ENCODE data around the gene CHD2.
"Not testable (repeated sequence)": the region's sequence is repeated elsewhere in the genome, so short reads cannot be mapped to it uniquely, and the experiment has no call there.

Gene CHD2

GRCh38 chr15:93035953-93036810, 136.1 kb downstream of the CHD2 start:
- no peak overlapping the region for H3K9ac ChIP-seq (ENCODE audit: low read length in 2 of 2)
- peaks cover 34% of the 10 kb centered on the region for H3K4me1 ChIP-seq (ENCODE audit: control insufficient read depth, insufficient read depth, low read length)
- H3K4me3 ChIP-seq (ENCODE audit: low read length in 2 of 2): no peak overlapping the region
- peak overlapping the region; percentile 18 for H3K27ac ChIP-seq (ENCODE audit: low read length)
- no peaks in the 10 kb centered on the region for H3K27me3 ChIP-seq (ENCODE audit: control insufficient read depth in 1 of 2, insufficient read depth in 2 of 2, low read length in 2 of 2)
- no peaks in the 10 kb centered on the region for H3K9me3 ChIP-seq (ENCODE audit: control insufficient read depth in 2 of 2, low read length in 2 of 2)
- H3K36me3 ChIP-seq (ENCODE audit: control insufficient read depth in 2 of 2, insufficient read depth in 2 of 2, low read length in 2 of 2): no peaks in the 10 kb centered on the region

GRCh38 chr15:93036951-93037819, 137.1 kb downstream of the CHD2 start:
- H3K4me1 ChIP-seq (ENCODE audit: control insufficient read depth, insufficient read depth, low read length): peaks cover 34% of the 10 kb centered on the region
- H3K9ac ChIP-seq (ENCODE audit: low read length in 2 of 2): no peak overlapping the region
- H3K27me3 ChIP-seq (ENCODE audit: control insufficient read depth in 1 of 2, insufficient read depth in 2 of 2, low read length in 2 of 2): no peaks in the 10 kb centered on the region
- no peaks in the 10 kb centered on the region for H3K9me3 ChIP-seq (ENCODE audit: control insufficient read depth in 2 of 2, low read length in 2 of 2)
- peak overlapping the region in 1 of 2 donors; percentile 47 for H3K4me3 ChIP-seq (ENCODE audit: low read length in 2 of 2)
- no peaks in the 10 kb centered on the region for H3K36me3 ChIP-seq (ENCODE audit: control insufficient read depth in 2 of 2, insufficient read depth in 2 of 2, low read length in 2 of 2)
- peak overlapping the region; percentile 49 for H3K27ac ChIP-seq (ENCODE audit: low read length)

GRCh38 chr15:93037820-93038705, 137.9 kb downstream of the CHD2 start:
- Histone ChIP-seq H3K9ac (ENCODE audit: low read length in 2 of 2) (no peak overlapping the region), H3K27me3 (ENCODE audit: control insufficient read depth in 1 of 2, insufficient read depth in 2 of 2, low read length in 2 of 2) (no peaks in the 10 kb centered on the region), H3K27ac (ENCODE audit: low read length) (peak overlapping the region; percentile 49), H3K4me3 (ENCODE audit: low read length in 2 of 2) (peak overlapping the region in 1 of 2 donors; percentile 47), H3K4me1 (ENCODE audit: control insufficient read depth, insufficient read depth, low read length) (peaks cover 34% of the 10 kb centered on the region), H3K36me3 (ENCODE audit: control insufficient read depth in 2 of 2, insufficient read depth in 2 of 2, low read length in 2 of 2) (peaks cover 5 to 7% of the 10 kb centered on the region in 2 donors), H3K9me3 (ENCODE audit: control insufficient read depth in 2 of 2, low read length in 2 of 2) (no peaks in the 10 kb centered on the region)

- not testable (repeated sequence) for H3K27me3 ChIP-seq (ENCODE audit: control insufficient read depth in 1 of 2, insufficient read depth in 2 of 2, low read length in 2 of 2); H3K9ac ChIP-seq (ENCODE audit: low read length in 2 of 2); H3K9me3 ChIP-seq (ENCODE audit: control insufficient read depth in 2 of 2, low read length in 2 of 2); H3K27ac ChIP-seq (ENCODE audit: low read length); H3K4me3 ChIP-seq (ENCODE audit: low read length in 2 of 2)
- H3K36me3 ChIP-seq (ENCODE audit: control insufficient read depth in 2 of 2, insufficient read depth in 2 of 2, low read length in 2 of 2): peaks cover 10 to 17% of the 10 kb centered on the region in 2 donors
- peaks cover 40% of the 10 kb centered on the region for H3K4me1 ChIP-seq (ENCODE audit: control insufficient read depth, insufficient read depth, low read length)
Observed at GRCh38 chr15:93039562-93040287, 139.6 kb downstream of the CHD2 start.

DNA sequence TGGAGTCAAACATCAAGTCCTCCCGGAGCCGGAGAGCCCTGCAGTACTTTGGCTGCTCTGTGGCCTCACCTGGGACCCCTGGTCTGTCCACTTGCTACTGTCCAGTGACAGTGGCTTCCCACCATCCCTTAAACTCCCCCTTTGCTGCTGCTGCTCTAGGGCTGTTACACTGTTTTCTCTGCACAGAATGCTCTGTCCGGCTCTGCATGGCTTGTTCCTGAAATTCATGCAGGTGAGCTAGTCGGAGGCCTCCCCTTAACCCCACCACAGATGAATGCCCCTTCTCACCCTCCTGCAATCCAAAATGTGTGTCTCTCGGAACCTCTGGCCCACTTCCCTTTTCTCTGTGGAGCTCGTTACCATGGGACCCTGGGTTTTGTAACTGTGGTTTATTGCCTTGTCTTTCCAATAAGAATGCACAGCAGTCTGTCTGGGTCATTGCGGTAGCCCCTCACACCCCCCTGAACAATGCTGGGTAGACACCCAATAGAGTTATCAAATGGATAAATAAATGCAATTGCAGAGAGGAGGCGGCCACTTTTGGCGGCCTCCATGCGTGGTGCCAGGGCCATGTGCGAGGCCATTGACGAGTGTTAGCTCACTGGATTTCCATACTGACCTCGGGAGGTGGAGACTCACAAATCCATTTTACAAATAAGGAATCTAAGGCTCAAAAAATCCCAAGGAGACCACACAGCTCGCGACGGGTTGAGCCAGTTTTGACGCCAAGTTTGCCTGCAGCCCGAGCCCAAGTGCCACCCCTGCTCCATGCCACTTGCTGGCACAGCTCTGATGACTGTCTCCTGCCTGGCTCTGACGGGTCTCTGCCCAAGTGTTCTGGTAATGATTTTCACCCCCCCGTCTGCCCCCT, 140.4 kb downstream of the CHD2 start:
- no peak overlapping the region for H3K4me3 ChIP-seq (ENCODE audit: low read length in 2 of 2)
- H3K27me3 ChIP-seq (ENCODE audit: control insufficient read depth in 1 of 2, insufficient read depth in 2 of 2, low read length in 2 of 2): no peaks in the 10 kb centered on the region
- H3K36me3 ChIP-seq (ENCODE audit: control insufficient read depth in 2 of 2, insufficient read depth in 2 of 2, low read length in 2 of 2): peaks cover 18 to 25% of the 10 kb centered on the region in 2 donors
- H3K27ac ChIP-seq (ENCODE audit: low read length): peak overlapping the region; percentile 24
- peaks cover 42% of the 10 kb centered on the region for H3K4me1 ChIP-seq (ENCODE audit: control insufficient read depth, insufficient read depth, low read length)
- H3K9me3 ChIP-seq (ENCODE audit: control insufficient read depth in 2 of 2, low read length in 2 of 2): no peaks in the 10 kb centered on the region
- no peak overlapping the region for H3K9ac ChIP-seq (ENCODE audit: low read length in 2 of 2)

- H3K9ac ChIP-seq (ENCODE audit: low read length in 2 of 2): no peak overlapping the region
- peaks cover 0 to under 1% of the 10 kb centered on the region in 2 donors for H3K9me3 ChIP-seq (ENCODE audit: control insufficient read depth in 2 of 2, low read length in 2 of 2)
- H3K4me3 ChIP-seq (ENCODE audit: low read length in 2 of 2): no peak overlapping the region
- no peak overlapping the region for H3K27ac ChIP-seq (ENCODE audit: low read length)
- H3K36me3 ChIP-seq (ENCODE audit: control insufficient read depth in 2 of 2, insufficient read depth in 2 of 2, low read length in 2 of 2): peaks cover 19 to 31% of the 10 kb centered on the region in 2 donors
- H3K27me3 ChIP-seq (ENCODE audit: control insufficient read depth in 1 of 2, insufficient read depth in 2 of 2, low read length in 2 of 2): no peaks in the 10 kb centered on the region
- peaks cover 41% of the 10 kb centered on the region for H3K4me1 ChIP-seq (ENCODE audit: control insufficient read depth, insufficient read depth, low read length)
Observed at GRCh38 chr15:93041159-93041547, 141.0 kb downstream of the CHD2 start.

DNA sequence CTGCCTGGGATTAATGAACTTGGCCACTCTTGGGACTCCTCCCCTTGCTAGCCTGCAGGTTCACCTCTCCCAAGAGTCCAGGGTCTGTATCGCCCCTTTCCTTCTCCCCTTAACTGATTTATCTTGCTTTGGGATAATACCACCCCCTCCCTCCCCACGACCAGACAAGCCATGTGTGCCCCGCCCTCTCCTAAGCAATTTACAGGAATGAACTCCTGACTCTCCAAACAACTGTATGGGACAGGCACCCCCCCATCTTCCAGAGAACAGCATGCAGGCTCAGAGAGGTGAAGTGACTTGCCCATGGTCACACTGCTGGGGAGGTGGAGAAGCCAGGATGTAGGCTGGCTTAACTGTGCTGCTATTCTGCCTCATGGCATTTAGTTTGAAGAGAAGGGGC, 142.1 kb downstream of the CHD2 start:
- Histone ChIP-seq H3K4me1 (ENCODE audit: control insufficient read depth, insufficient read depth, low read length) (peaks cover 44% of the 10 kb centered on the region), H3K36me3 (ENCODE audit: control insufficient read depth in 2 of 2, insufficient read depth in 2 of 2, low read length in 2 of 2) (peaks cover 28 to 42% of the 10 kb centered on the region in 2 donors)

DNA sequence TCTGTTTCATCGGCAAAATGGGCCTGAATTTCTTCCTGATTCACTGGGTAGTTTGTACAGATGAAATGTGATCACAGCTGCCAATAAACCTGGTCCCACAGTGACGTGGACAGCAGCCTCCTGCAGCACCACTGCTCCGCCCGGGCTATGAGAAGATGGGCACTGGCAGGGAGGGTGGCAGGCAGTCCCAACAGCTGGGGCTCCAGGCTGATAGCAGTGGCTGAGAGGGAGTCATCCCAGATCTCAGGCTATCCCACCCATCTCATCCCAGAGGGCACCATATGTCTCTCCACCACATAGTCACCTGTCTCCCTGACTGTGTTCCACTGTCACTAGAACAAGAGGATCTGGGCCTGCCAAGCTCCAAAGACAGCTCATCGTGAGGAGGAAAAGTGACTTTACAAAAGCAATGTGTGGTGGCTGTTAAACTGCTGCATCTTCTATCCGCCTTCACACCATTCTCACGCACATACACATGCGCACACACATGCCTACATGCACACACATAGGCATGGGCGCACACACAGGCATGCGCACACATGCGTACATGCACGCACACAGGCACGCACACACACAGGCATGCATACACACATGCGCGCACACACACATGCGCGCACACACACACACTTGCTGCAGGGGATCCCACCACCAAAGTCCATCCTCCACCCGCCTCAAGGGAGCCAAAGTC, 142.7 kb downstream of the CHD2 start:
- no peaks in the 10 kb centered on the region for H3K27me3 ChIP-seq (ENCODE audit: control insufficient read depth in 1 of 2, insufficient read depth in 2 of 2, low read length in 2 of 2)
- H3K27ac ChIP-seq (ENCODE audit: low read length): peak overlapping the region; percentile 46
- H3K9me3 ChIP-seq (ENCODE audit: control insufficient read depth in 2 of 2, low read length in 2 of 2): peaks cover 0 to 6% of the 10 kb centered on the region in 2 donors
- no peak overlapping the region for H3K9ac ChIP-seq (ENCODE audit: low read length in 2 of 2)
- no peak overlapping the region for H3K4me3 ChIP-seq (ENCODE audit: low read length in 2 of 2)
- peaks cover 44% of the 10 kb centered on the region for H3K4me1 ChIP-seq (ENCODE audit: control insufficient read depth, insufficient read depth, low read length)
- H3K36me3 ChIP-seq (ENCODE audit: control insufficient read depth in 2 of 2, insufficient read depth in 2 of 2, low read length in 2 of 2): peaks cover 32 to 47% of the 10 kb centered on the region in 2 donors

More for the DNA sequence above, 142.1 kb downstream of the CHD2 start:
- Histone ChIP-seq H3K9ac (ENCODE audit: low read length in 2 of 2) (no peak overlapping the region), H3K4me3 (ENCODE audit: low read length in 2 of 2) (no peak overlapping the region), H3K27ac (ENCODE audit: low read length) (peak overlapping the region; percentile 46), H3K27me3 (ENCODE audit: control insufficient read depth in 1 of 2, insufficient read depth in 2 of 2, low read length in 2 of 2) (no peaks in the 10 kb centered on the region), H3K9me3 (ENCODE audit: control insufficient read depth in 2 of 2, low read length in 2 of 2) (peaks cover 0 to 6% of the 10 kb centered on the region in 2 donors)
